Measurements from ENCODE around the gene AFF3. TPM values are rescaled to one million over a fixed set of nuclear protein-coding genes. Genes with fewer than 3 reads are reported as not detected.
A peak's percentile ranks its signal among the peaks of the same experiment; 100 is the strongest.
"Not testable (repeated sequence)": the region's sequence is repeated elsewhere in the genome, so short reads cannot be mapped to it uniquely, and the experiment has no call there.

Gene AFF3
- total RNA-seq, 2 donors from 2014 or later: 9.9 to 20.1 TPM

- no peak for DNase-seq (ENCODE audit: low spot score)
- peak; percentile 10 for TF ChIP-seq CTCF (IDR thresholded peaks at IDR 0.05)
- Histone ChIP-seq H3K27ac (no peak overlapping the region), H3K27me3 (replicated peaks; ENCODE audit: insufficient read depth) (no peaks in the 10 kb centered on the region), H3K36me3 (no peaks in the 10 kb centered on the region), H3K4me3 (no peak overlapping the region), H3K9me3 (no peaks in the 10 kb centered on the region), H3K4me1 (ENCODE audit: control insufficient read depth in 1 of 2, low read depth in 2 of 2) (peaks cover 23 to 64% of the 10 kb centered on the region in 2 donors)
- no peak for ATAC-seq (ENCODE audit: insufficient number of reproducible peaks, low FRiP score, low read depth)
Observed at GRCh38 chr2:99666256-99666655, 476.1 kb downstream of the AFF3 start.

GRCh38 chr2:99663641-99664040 is 478.7 kb downstream of the AFF3 start:
- no peak for ATAC-seq (ENCODE audit: insufficient number of reproducible peaks, low FRiP score, low read depth)
- Histone ChIP-seq H3K4me1 (ENCODE audit: control insufficient read depth in 1 of 2, low read depth in 2 of 2) (peaks cover 29 to 69% of the 10 kb centered on the region in 2 donors), H3K9me3 (no peaks in the 10 kb centered on the region), H3K27ac (peak overlapping the region; percentile 6 to 10), H3K27me3 (replicated peaks; ENCODE audit: insufficient read depth) (no peaks in the 10 kb centered on the region), H3K4me3 (no peak overlapping the region), H3K36me3 (no peaks in the 10 kb centered on the region)
- DNase-seq (ENCODE audit: low spot score): no peak
- no peak for TF ChIP-seq CTCF (IDR thresholded peaks at IDR 0.05)

- no peak for TF ChIP-seq CTCF (IDR thresholded peaks at IDR 0.05)
- no peaks in the 10 kb centered on the region for H3K36me3 ChIP-seq
- peaks cover 29 to 72% of the 10 kb centered on the region in 2 donors for H3K4me1 ChIP-seq (ENCODE audit: control insufficient read depth in 1 of 2, low read depth in 2 of 2)
- no peak overlapping the region for H3K4me3 ChIP-seq
- no peaks in the 10 kb centered on the region for H3K9me3 ChIP-seq
- peak overlapping the region; percentile 6 to 10 for H3K27ac ChIP-seq
- H3K27me3 ChIP-seq (replicated peaks; ENCODE audit: insufficient read depth): no peaks in the 10 kb centered on the region
- ATAC-seq (ENCODE audit: insufficient number of reproducible peaks, low FRiP score, low read depth) (no peak), DNase-seq (ENCODE audit: low spot score) (no peak)
Observed at GRCh38 chr2:99662761-99663341, 479.5 kb downstream of the AFF3 start.

- H3K9me3 ChIP-seq: not testable (repeated sequence)
Observed at GRCh38 chr2:99661761-99662160, 480.6 kb downstream of the AFF3 start.

GRCh38 chr2:99660616-99661406 is 481.6 kb downstream of the AFF3 start:
- Histone ChIP-seq H3K9me3 (no peaks in the 10 kb centered on the region), H3K27ac (peak overlapping the region; percentile 36 to 39), H3K36me3 (no peaks in the 10 kb centered on the region), H3K4me3 (no peak overlapping the region), H3K27me3 (replicated peaks; ENCODE audit: insufficient read depth) (no peaks in the 10 kb centered on the region), H3K4me1 (ENCODE audit: control insufficient read depth in 1 of 2, low read depth in 2 of 2) (peaks cover 29 to 83% of the 10 kb centered on the region in 2 donors)
- DNase-seq (ENCODE audit: low spot score): no peak
- no peak for TF ChIP-seq CTCF (IDR thresholded peaks at IDR 0.05)
- no peak for ATAC-seq (ENCODE audit: insufficient number of reproducible peaks, low FRiP score, low read depth)

More at GRCh38 chr2:99661761-99662160, 480.6 kb downstream of the AFF3 start:
- ATAC-seq (ENCODE audit: insufficient number of reproducible peaks, low FRiP score, low read depth); H3K36me3 ChIP-seq; H3K27ac ChIP-seq; DNase-seq (ENCODE audit: low spot score); H3K27me3 ChIP-seq (replicated peaks; ENCODE audit: insufficient read depth); H3K4me3 ChIP-seq: not testable (repeated sequence)
- H3K4me1 ChIP-seq (ENCODE audit: control insufficient read depth in 1 of 2, low read depth in 2 of 2): peaks cover 29 to 83% of the 10 kb centered on the region in 2 donors
